SU-DHL-6 (cell line): Measurements from ENCODE around the gene FXR1.

Source experiments
- H2AFZ ChIP-seq: fragments of 200-600 bp; sonication (generic); 2 replicates; pipeline ENCODE4 v1.6.1; 2014; ENCODE audit warnings: low read depth, mild to moderate bottlenecking, moderate library complexity, mixed read lengths, antibody characterized with exemption, low read length; ENCODE audit not compliant: severe bottlenecking
- H3F3A ChIP-seq: fragments of 200-600 bp; shearing (Covaris generic); 2 replicates; pipeline ENCODE4 v1.6.0; 2016; ENCODE audit warnings: antibody characterized with exemption, mild to moderate bottlenecking; ENCODE audit not compliant: insufficient read depth
- H3K27ac ChIP-seq: fragments of 200-600 bp; sonication (generic); 2 replicates; pipeline ENCODE4 v1.5.1; 2016; ENCODE audit warnings: low read depth, mild to moderate bottlenecking, low read length, moderate library complexity, mixed read lengths
- H3K27me3 ChIP-seq: fragments of 200-600 bp; sonication (generic), shearing (Covaris generic); 2 replicates; pipeline ENCODE4 v1.6.0; 2014; ENCODE audit warnings: mild to moderate bottlenecking, low read length
- H3K36me3 ChIP-seq: fragments of 200-600 bp; sonication (generic); 2 replicates; pipeline ENCODE4 v1.6.1; 2014; ENCODE audit warnings: mild to moderate bottlenecking, low read length, mixed read lengths
- H3K4me2 ChIP-seq: fragments of 300-600, 200-600 bp; shearing (Covaris generic), sonication (generic); 2 replicates; pipeline ENCODE4 v1.6.0; 2014; ENCODE audit warnings: low read length, low read depth, mild to moderate bottlenecking; ENCODE audit not compliant: poor library complexity, severe bottlenecking
- H3K4me3 ChIP-seq: fragments of 200-600 bp; sonication (generic); 2 replicates; pipeline ENCODE4 v1.5.1; 2014; ENCODE audit warnings: antibody characterized with exemption, low read length, mild to moderate bottlenecking, mixed read lengths; ENCODE audit not compliant: insufficient read depth, poor library complexity, severe bottlenecking
- H3K79me2 ChIP-seq: fragments of 200-600 bp; sonication (generic); 2 replicates; pipeline ENCODE4 v1.6.1; 2014; ENCODE audit warnings: mild to moderate bottlenecking, low read length, moderate library complexity; ENCODE audit not compliant: insufficient read depth
- H3K9ac ChIP-seq: fragments of 200-600 bp; sonication (generic); 2 replicates; pipeline ENCODE4 v1.7.0; 2014; ENCODE audit warnings: mild to moderate bottlenecking, low read length
- H3K9me2 ChIP-seq: fragments of 200-600 bp; sonication (generic); replicated peaks from 2 replicates; pipeline ENCODE4 v1.6.1; 2014; ENCODE audit warnings: low read length; ENCODE audit not compliant: insufficient read depth
- H3K9me3 ChIP-seq: fragments of 200-600 bp; sonication (generic); 2 replicates; pipeline ENCODE4 v1.6.1; 2014; ENCODE audit warnings: low read length, mixed read lengths; ENCODE audit not compliant: insufficient read depth
- H4K20me1 ChIP-seq: fragments of 200-600 bp; sonication (generic); 2 replicates; pipeline ENCODE4 v1.6.1; 2014; ENCODE audit warnings: low read depth, mild to moderate bottlenecking, antibody characterized with exemption, low read length, moderate library complexity, mixed read lengths
- EZH2phosphoT487 ChIP-seq: fragments of 200-600 bp; sonication (generic), shearing (Covaris generic); conservative IDR thresholded peaks from 2 replicates; pipeline ENCODE4 v1.6.1; 2018; ENCODE audit warnings: mild to moderate bottlenecking, antibody characterized with exemption, low read length, moderate library complexity, mixed read lengths
- TF ChIP-seq, protein P1 (sequence below): fragments of 200-600 bp; sonication (generic); IDR thresholded peaks from one replicate; pipeline ENCODE4 v1.5.1; 2017; ENCODE audit warnings: antibody characterized with exemption, mild to moderate bottlenecking, low read length, moderate library complexity; ENCODE audit not compliant: insufficient read depth, poor library complexity, severe bottlenecking

Gene FXR1

DNA sequence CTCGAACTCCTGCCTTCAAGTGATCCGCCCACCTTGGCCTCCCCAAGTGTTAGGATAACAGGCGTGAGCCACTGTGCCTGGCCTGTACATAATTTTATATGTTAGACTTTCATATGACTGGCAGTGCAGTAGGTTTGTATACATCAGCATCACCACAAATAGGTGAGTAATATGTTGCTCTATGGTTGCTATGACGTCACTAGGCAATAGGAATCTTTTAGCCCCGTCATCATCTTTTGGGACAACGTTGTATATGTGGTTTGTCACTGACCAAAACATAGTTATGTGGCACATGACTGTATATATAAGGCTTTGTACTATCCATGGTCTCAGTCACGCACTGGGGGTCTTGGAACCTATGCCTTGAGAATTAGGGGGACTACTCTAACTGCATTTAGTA, 94.1 kb downstream of the FXR1 start:
- Histone ChIP-seq H3K27me3 (no peaks in the 10 kb centered on the region), H3F3A (no peaks in the 10 kb centered on the region), H4K20me1 (no peaks in the 10 kb centered on the region), H3K4me3 (no peak overlapping the region), H3K9ac (no peak overlapping the region), H3K4me2 (no peak overlapping the region), H3K36me3 (no peaks in the 10 kb centered on the region), H2AFZ (no peak overlapping the region), H3K27ac (no peak overlapping the region), H3K9me3 (no peaks in the 10 kb centered on the region), H3K9me2 (no peaks in the 10 kb centered on the region), H3K79me2 (no peaks in the 10 kb centered on the region)
- TF ChIP-seq, protein P1, sequence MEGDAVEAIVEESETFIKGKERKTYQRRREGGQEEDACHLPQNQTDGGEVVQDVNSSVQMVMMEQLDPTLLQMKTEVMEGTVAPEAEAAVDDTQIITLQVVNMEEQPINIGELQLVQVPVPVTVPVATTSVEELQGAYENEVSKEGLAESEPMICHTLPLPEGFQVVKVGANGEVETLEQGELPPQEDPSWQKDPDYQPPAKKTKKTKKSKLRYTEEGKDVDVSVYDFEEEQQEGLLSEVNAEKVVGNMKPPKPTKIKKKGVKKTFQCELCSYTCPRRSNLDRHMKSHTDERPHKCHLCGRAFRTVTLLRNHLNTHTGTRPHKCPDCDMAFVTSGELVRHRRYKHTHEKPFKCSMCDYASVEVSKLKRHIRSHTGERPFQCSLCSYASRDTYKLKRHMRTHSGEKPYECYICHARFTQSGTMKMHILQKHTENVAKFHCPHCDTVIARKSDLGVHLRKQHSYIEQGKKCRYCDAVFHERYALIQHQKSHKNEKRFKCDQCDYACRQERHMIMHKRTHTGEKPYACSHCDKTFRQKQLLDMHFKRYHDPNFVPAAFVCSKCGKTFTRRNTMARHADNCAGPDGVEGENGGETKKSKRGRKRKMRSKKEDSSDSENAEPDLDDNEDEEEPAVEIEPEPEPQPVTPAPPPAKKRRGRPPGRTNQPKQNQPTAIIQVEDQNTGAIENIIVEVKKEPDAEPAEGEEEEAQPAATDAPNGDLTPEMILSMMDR, result no peak
- no peak for TF ChIP-seq EZH2phosphoT487

DNA sequence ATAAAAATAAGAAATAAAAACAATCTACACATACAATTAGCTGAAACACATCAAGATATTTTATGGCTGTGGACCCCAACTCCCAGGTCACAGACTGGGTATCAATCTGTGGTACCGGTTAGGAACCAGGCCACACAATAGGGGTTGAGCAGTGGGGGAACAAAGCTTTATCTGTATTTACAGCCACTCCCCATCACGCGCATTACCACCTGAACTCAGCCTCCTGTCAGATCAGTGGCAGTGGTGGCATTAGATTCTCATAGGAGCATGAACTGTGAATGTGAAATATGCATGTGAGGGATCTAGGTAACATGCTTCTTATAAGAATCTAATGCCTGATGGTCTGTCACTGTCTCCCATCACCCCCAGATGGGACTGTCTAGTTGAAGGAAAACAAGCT, 94.8 kb downstream of the FXR1 start:
- Histone ChIP-seq H3K36me3 (no peaks in the 10 kb centered on the region), H3K4me2 (no peak overlapping the region), H3K27ac (no peak overlapping the region)

DNA sequence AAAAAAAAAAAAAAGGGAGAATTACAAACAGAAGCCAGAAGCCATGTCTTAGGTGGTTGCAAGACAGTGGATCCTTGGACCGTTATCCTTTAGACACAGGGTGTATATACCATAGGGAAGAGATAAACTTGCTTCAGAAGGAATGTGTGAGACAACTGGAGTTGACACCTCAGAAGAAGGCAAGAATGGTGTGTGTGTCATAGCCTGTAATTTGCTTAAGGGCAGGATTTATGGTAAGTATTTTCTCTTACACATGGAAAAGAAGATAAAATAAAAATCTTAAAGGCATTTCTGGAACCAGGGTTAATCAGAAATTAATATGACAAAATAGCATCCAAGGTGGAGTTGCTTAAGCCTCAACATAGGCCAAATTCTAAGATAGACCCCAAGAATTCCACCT, 96.3 kb downstream of the FXR1 start:
- Histone ChIP-seq H3K36me3 (no peaks in the 10 kb centered on the region), H3K4me2 (no peak overlapping the region), H3K4me3 (no peak overlapping the region), H3K9me3 (no peaks in the 10 kb centered on the region), H3K9ac (no peak overlapping the region), H3K9me2 (no peaks in the 10 kb centered on the region), H2AFZ (no peak overlapping the region), H3K79me2 (no peaks in the 10 kb centered on the region), H4K20me1 (no peaks in the 10 kb centered on the region), H3K27ac (no peak overlapping the region), H3F3A (no peaks in the 10 kb centered on the region), H3K27me3 (no peaks in the 10 kb centered on the region)
- no peak for TF ChIP-seq EZH2phosphoT487
- TF ChIP-seq, protein P1, result no peak

More for the DNA sequence above, 94.8 kb downstream of the FXR1 start:
- no peak for TF ChIP-seq EZH2phosphoT487
- TF ChIP-seq, protein P1, result no peak
- H3K27me3 ChIP-seq, result no peaks in the 10 kb centered on the region
- no peaks in the 10 kb centered on the region for H4K20me1 ChIP-seq
- no peaks in the 10 kb centered on the region for H3K9me3 ChIP-seq
- H3F3A ChIP-seq, result no peaks in the 10 kb centered on the region
- H3K9me2 ChIP-seq, result no peaks in the 10 kb centered on the region
- H3K4me3 ChIP-seq, result no peak overlapping the region
- no peak overlapping the region for H3K9ac ChIP-seq
- no peak overlapping the region for H2AFZ ChIP-seq
- no peaks in the 10 kb centered on the region for H3K79me2 ChIP-seq
